ENCODE results near the gene MFGE8.
"Not testable (repeated sequence)": the region's sequence is repeated elsewhere in the genome, so short reads cannot be mapped to it uniquely, and the experiment has no call there.

MFGE8 gene

GRCh38 chr15:88949734-88950400 lies 36.7 kb upstream of the MFGE8 start:
- no peak overlapping the region for H3K4me3 ChIP-seq (ENCODE audit: low read depth, low read length)
- in situ Hi-C loops (cut with HindIII; ENCODE audit: low sequenced_read_pairs), result no loop called here
- no peak for TF ChIP-seq CTCF (IDR thresholded peaks at IDR 0.05; ENCODE audit: low read depth, low read length, missing control alignments)
- DNase-seq (ENCODE audit: low read depth), result no peak

- no peak overlapping the region for H3K4me3 ChIP-seq (ENCODE audit: low read depth, low read length)
- TF ChIP-seq CTCF (IDR thresholded peaks at IDR 0.05; ENCODE audit: low read depth, low read length, missing control alignments), result no peak
- DNase-seq (ENCODE audit: low read depth), result no peak
- in situ Hi-C loops (cut with HindIII; ENCODE audit: low sequenced_read_pairs), result no loop called here
Observed at GRCh38 chr15:88940110-88940675, 27.0 kb upstream of the MFGE8 start.

GRCh38 chr15:88939486-88939806 lies 26.3 kb upstream of the MFGE8 start:
- no peak for TF ChIP-seq CTCF (IDR thresholded peaks at IDR 0.05; ENCODE audit: low read depth, low read length, missing control alignments)
- no peak overlapping the region for H3K4me3 ChIP-seq (ENCODE audit: low read depth, low read length)
- in situ Hi-C loops (cut with HindIII; ENCODE audit: low sequenced_read_pairs), result no loop called here
- no peak for DNase-seq (ENCODE audit: low read depth)

- no peak overlapping the region for H3K4me3 ChIP-seq (ENCODE audit: low read depth, low read length)
- in situ Hi-C loops (cut with HindIII; ENCODE audit: low sequenced_read_pairs), result no loop called here
- DNase-seq (ENCODE audit: low read depth), result no peak
- no peak for TF ChIP-seq CTCF (IDR thresholded peaks at IDR 0.05; ENCODE audit: low read depth, low read length, missing control alignments)
Observed at GRCh38 chr15:88938802-88939485, 25.8 kb upstream of the MFGE8 start.

- H3K4me3 ChIP-seq (ENCODE audit: low read depth, low read length); in situ Hi-C loops (cut with HindIII; ENCODE audit: low sequenced_read_pairs); DNase-seq (ENCODE audit: low read depth): not testable (repeated sequence)
Observed at GRCh38 chr15:88934449-88934848, 21.3 kb upstream of the MFGE8 start.

- no peak for TF ChIP-seq CTCF (IDR thresholded peaks at IDR 0.05; ENCODE audit: low read depth, low read length, missing control alignments)
- H3K4me3 ChIP-seq (ENCODE audit: low read depth, low read length), result no peak overlapping the region
- in situ Hi-C loops (cut with HindIII; ENCODE audit: low sequenced_read_pairs), result no loop called here
- no peak for DNase-seq (ENCODE audit: low read depth)
Observed at GRCh38 chr15:88932875-88933330, 19.7 kb upstream of the MFGE8 start.

- no peak for DNase-seq (ENCODE audit: low read depth)
- in situ Hi-C loops (cut with HindIII; ENCODE audit: low sequenced_read_pairs), result no loop called here
- no peak overlapping the region for H3K4me3 ChIP-seq (ENCODE audit: low read depth, low read length)
- no peak for TF ChIP-seq CTCF (IDR thresholded peaks at IDR 0.05; ENCODE audit: low read depth, low read length, missing control alignments)
Observed at GRCh38 chr15:88932271-88932874, 19.2 kb upstream of the MFGE8 start.
